ENCODE data around the gene SENP8.
"Not testable (repeated sequence)": the region's sequence is repeated elsewhere in the genome, so short reads cannot be mapped to it uniquely, and the experiment has no call there.

The SENP8 gene

DNA sequence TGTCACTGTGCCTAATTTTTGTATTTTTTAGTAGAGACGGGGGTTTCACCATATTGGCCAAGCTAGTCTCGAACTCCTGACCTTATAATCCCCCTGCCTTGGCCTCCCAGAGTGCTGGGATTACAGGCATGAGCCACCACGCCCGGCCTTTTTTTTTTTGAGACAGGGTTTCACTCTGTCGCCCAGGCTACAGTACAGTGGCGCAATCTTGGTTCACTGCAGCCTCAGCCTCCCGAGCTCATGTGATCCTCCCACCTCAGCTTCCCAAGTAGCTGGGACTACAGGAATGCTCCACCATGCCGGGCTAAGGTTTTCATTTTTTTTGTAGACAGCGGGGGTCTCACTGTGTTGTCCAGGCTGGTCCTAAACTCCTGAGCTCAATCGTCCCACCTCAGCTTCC lies 53.8 kb downstream of the SENP8 start:
- not testable (repeated sequence) for H3K9ac ChIP-seq (ENCODE audit: low read depth, low read length); H3K36me3 ChIP-seq (ENCODE audit: insufficient read depth, low read depth, low read length); H3K27ac ChIP-seq (ENCODE audit: low read length); H3K4me1 ChIP-seq (ENCODE audit: insufficient read depth, low read length); H3K27me3 ChIP-seq (ENCODE audit: insufficient read depth, low read length); H3K4me3 ChIP-seq (ENCODE audit: low read length); H3K9me3 ChIP-seq (ENCODE audit: insufficient read depth, low read depth, low read length)

DNA sequence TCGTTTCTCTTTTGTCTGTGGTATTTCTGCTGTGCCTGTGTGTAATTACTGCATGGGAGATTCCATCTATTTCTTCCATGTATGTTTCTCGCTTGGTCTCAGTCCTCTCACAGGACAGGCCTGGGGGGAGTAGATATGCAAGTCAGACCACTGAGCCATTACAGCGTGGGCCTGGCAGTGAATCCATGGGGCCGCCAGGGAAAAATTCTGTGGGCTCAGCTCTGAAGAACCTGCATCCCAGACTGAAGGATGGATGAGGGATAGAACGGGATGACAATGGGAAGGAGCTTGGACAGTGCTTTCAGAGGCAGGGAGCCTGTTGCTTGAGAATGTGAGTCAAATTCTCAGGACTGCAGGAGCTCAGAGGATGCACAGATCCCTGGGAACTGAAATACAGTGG lies 54.6 kb downstream of the SENP8 start:
- Histone ChIP-seq H3K27ac (ENCODE audit: low read length) (no peak overlapping the region), H3K4me3 (ENCODE audit: low read length) (no peak overlapping the region), H3K36me3 (ENCODE audit: insufficient read depth, low read depth, low read length) (no peaks in the 10 kb centered on the region), H3K9ac (ENCODE audit: low read depth, low read length) (no peak overlapping the region), H3K27me3 (ENCODE audit: insufficient read depth, low read length) (no peaks in the 10 kb centered on the region), H3K4me1 (ENCODE audit: insufficient read depth, low read length) (no peaks in the 10 kb centered on the region), H3K9me3 (ENCODE audit: insufficient read depth, low read depth, low read length) (no peaks in the 10 kb centered on the region)

DNA sequence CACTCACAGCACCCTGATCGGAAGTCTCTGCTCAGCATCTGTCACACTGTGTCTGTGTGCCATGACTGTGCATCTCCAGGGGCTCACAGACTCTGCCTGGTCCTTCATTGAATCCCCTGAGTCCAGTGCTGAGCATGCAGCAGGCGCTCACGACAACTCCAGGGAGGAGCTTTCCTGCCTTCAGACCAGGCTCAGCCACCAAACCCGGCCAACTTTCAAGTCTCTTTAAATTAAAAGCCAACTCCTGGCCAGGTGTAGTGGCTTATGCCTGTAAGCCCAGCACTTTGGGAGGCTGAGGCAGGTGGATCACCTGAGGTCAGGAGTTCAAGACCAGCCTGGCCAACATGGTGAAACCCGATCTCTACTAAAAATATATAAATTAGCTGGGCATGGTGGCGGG lies 55.2 kb downstream of the SENP8 start:
- H3K9me3 ChIP-seq (ENCODE audit: insufficient read depth, low read depth, low read length): no peaks in the 10 kb centered on the region
- no peak overlapping the region for H3K27ac ChIP-seq (ENCODE audit: low read length)
- H3K36me3 ChIP-seq (ENCODE audit: insufficient read depth, low read depth, low read length): no peaks in the 10 kb centered on the region
- no peak overlapping the region for H3K4me3 ChIP-seq (ENCODE audit: low read length)
- H3K9ac ChIP-seq (ENCODE audit: low read depth, low read length): no peak overlapping the region
- no peaks in the 10 kb centered on the region for H3K27me3 ChIP-seq (ENCODE audit: insufficient read depth, low read length)
- H3K4me1 ChIP-seq (ENCODE audit: insufficient read depth, low read length): no peaks in the 10 kb centered on the region

DNA sequence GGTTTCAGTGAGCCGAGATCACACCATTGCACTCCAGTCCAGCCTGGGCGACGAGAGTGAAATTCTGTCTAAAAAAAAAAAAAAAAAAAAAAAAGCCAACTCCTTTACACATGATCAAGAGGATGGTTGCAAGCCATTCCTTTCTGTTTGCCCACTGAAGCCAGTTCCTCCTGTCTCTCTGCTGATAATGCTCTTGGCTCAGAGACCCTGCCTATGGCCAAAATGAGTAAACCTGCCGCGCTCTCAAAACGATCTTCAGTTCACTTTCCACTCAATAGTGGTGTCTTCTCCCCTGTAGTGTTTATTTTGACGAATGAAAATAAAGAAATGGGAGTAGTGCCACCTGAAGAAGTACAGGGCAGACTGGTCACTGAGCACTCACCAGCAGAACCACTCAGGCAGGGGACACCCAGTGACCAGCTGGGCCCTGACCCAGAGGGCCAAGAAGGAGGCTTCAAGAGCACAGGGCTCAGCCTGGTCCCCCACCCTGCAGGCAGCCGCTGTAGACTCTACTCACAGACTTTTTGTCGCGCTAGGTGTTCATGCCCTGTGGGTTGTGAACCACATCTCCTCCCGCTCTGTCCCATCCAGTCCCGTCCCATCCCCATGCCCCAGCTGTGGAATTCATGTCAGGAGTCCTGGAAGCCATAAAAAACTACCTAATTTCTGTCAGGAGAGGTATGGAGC lies 55.8 kb downstream of the SENP8 start:
- Histone ChIP-seq H3K9me3 (ENCODE audit: insufficient read depth, low read depth, low read length) (no peaks in the 10 kb centered on the region), H3K36me3 (ENCODE audit: insufficient read depth, low read depth, low read length) (no peaks in the 10 kb centered on the region), H3K27ac (ENCODE audit: low read length) (no peak overlapping the region), H3K4me3 (ENCODE audit: low read length) (no peak overlapping the region), H3K4me1 (ENCODE audit: insufficient read depth, low read length) (no peaks in the 10 kb centered on the region), H3K27me3 (ENCODE audit: insufficient read depth, low read length) (no peaks in the 10 kb centered on the region), H3K9ac (ENCODE audit: low read depth, low read length) (no peak overlapping the region)

DNA sequence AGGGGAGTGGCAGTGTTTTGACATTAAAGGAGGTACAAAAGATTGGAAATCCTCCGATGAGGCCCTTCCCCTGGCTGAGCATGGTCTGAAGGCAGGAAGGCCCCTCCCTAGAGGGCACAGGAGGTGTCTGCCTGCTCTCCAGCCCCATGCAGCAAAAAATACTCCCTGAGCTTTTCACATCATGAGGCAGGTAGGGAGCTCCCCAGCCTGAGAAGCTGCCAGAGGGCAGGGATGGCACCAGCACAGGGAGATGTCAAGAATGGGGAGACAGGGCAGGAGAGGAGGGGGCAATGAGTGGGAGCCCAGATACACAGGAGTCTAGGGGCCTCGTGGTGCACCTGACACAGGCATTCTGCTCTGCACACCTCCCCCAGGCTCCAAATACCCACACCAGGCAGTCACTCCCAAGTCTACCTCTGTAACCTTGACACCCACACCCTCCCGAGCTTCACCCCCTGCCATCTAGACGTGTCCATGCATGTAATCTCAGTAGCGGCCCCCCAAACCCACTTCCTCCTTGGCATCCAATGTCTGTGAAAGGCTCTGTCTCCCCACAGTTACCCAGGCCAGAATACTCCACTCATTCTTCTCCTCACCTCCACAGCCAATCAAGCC lies 56.5 kb downstream of the SENP8 start:
- Histone ChIP-seq H3K4me1 (ENCODE audit: insufficient read depth, low read length) (no peaks in the 10 kb centered on the region), H3K27ac (ENCODE audit: low read length) (no peak overlapping the region), H3K9ac (ENCODE audit: low read depth, low read length) (no peak overlapping the region), H3K9me3 (ENCODE audit: insufficient read depth, low read depth, low read length) (no peaks in the 10 kb centered on the region), H3K36me3 (ENCODE audit: insufficient read depth, low read depth, low read length) (no peaks in the 10 kb centered on the region), H3K4me3 (ENCODE audit: low read length) (no peak overlapping the region), H3K27me3 (ENCODE audit: insufficient read depth, low read length) (no peaks in the 10 kb centered on the region)

DNA sequence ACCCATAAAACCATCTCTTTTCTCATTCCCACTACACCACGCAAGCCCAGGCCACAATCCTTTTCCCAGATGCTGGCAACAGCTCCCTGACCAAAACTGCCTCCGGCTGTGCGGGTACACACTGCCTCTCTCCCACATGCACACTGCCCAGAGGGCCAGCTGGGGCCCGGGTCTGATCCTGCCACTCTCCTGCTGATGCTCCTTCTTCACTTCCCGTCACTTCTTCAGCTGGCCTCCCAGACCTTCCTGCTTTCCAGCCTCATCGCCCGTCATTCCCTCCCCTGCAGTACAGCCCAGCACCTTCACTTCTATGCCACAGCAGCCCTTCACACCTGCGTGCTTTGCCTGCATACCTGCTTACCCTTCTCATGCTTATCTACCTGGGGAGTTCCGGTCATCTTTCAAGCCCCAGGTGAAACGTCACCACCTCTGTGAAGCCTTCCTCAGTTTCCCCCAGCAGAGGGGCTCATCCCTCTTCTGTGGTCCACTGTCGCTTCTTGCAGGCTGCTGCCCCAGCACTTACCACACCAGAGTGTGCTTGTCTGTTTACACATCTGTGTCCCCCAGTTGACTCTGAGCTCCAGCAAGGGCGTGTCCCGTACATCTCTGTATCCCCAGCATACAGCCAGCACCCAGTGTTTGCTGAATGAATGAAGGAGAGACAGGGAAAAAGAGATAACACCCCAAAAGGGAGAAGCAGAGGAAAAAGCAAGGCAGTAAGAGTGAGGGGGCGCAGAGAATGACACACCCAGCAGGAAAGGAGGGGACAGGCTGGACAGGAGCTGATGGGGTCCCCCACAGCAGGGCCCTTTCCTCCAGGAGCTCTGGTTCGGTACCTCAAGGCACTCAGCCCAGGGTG lies 57.2 kb downstream of the SENP8 start:
- Histone ChIP-seq H3K4me1 (ENCODE audit: insufficient read depth, low read length) (no peaks in the 10 kb centered on the region), H3K36me3 (ENCODE audit: insufficient read depth, low read depth, low read length) (no peaks in the 10 kb centered on the region), H3K27ac (ENCODE audit: low read length) (no peak overlapping the region), H3K9ac (ENCODE audit: low read depth, low read length) (no peak overlapping the region), H3K4me3 (ENCODE audit: low read length) (no peak overlapping the region), H3K9me3 (ENCODE audit: insufficient read depth, low read depth, low read length) (no peaks in the 10 kb centered on the region), H3K27me3 (ENCODE audit: insufficient read depth, low read length) (no peaks in the 10 kb centered on the region)

DNA sequence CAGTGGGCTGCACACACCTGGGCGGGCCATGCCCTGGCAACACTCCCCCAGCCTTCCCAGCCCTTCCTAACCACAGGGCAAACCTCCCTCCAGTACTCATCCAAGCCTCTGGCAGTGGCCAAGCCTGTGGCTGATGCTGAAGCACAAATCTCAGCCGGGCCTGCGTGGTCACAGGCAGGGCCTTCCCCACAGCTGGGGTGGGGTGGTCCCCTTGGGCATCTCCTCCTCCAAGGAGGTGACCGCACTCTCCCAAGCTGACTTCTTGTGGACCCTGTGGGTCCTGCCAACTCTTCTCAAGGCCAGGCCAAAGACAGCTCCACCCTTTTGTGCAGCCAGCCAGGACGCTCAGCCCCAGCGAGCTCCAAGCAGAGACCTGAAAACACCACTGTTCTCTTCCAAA lies 58.0 kb downstream of the SENP8 start:
- Histone ChIP-seq H3K9me3 (ENCODE audit: insufficient read depth, low read depth, low read length) (no peaks in the 10 kb centered on the region), H3K4me1 (ENCODE audit: insufficient read depth, low read length) (no peaks in the 10 kb centered on the region), H3K27ac (ENCODE audit: low read length) (no peak overlapping the region), H3K36me3 (ENCODE audit: insufficient read depth, low read depth, low read length) (no peaks in the 10 kb centered on the region), H3K9ac (ENCODE audit: low read depth, low read length) (no peak overlapping the region), H3K27me3 (ENCODE audit: insufficient read depth, low read length) (no peaks in the 10 kb centered on the region), H3K4me3 (ENCODE audit: low read length) (no peak overlapping the region)

DNA sequence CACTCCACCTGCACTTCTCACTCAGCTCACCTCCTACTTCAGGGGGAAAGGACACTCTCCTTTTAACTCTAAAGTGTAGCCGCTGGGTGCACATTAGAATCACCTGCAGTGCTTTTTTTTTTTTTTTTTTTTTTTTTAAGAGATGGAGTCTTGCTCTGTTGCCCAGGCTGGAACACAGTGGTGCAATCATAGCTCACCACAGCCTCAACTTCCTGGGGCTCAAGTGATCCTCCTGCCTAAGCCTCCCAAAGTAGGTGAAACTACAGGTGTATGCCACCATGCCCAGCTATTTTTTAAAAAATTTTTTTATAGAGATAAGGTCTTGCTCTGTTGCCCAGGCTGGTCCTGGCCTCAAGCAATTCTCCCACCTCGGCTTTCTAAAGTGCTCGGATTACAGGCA lies 58.5 kb downstream of the SENP8 start:
- no peaks in the 10 kb centered on the region for H3K36me3 ChIP-seq (ENCODE audit: insufficient read depth, low read depth, low read length)
- H3K4me1 ChIP-seq (ENCODE audit: insufficient read depth, low read length): no peaks in the 10 kb centered on the region
- no peak overlapping the region for H3K4me3 ChIP-seq (ENCODE audit: low read length)
- no peak overlapping the region for H3K9ac ChIP-seq (ENCODE audit: low read depth, low read length)
- H3K9me3 ChIP-seq (ENCODE audit: insufficient read depth, low read depth, low read length): no peaks in the 10 kb centered on the region
- no peaks in the 10 kb centered on the region for H3K27me3 ChIP-seq (ENCODE audit: insufficient read depth, low read length)
- no peak overlapping the region for H3K27ac ChIP-seq (ENCODE audit: low read length)

DNA sequence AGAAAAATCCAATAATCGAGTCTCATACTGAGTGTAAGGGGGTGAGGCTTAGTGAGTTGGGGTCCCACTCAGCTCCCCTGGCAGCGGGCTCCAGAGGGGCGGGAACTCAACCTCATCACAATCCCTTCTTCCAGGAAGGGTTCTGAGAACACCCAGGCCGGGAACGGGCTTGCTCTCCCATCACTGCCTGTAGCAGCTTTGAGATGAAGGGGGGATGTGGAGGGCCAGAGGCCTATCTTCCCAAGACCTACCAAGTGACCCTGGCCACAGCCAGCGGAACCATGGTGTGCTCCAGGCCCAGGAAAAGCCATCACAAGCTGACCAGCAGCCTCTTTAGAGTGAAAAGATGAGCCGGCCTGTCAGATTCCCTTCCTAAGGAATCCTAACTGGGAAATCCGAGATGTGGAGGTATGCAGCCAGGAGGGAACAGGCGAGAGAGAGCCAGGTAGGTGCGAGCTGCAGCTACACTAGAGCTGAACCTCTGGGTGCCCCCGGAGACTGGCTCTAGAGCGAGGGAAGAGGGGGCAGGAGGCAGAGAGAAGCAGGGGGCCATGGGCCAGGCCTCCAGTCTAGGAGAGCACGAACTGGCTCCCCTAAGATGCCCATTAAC lies 60.9 kb downstream of the SENP8 start:
- Histone ChIP-seq H3K36me3 (ENCODE audit: insufficient read depth, low read depth, low read length) (no peaks in the 10 kb centered on the region), H3K27ac (ENCODE audit: low read length) (no peak overlapping the region), H3K9me3 (ENCODE audit: insufficient read depth, low read depth, low read length) (no peaks in the 10 kb centered on the region), H3K4me1 (ENCODE audit: insufficient read depth, low read length) (no peaks in the 10 kb centered on the region), H3K4me3 (ENCODE audit: low read length) (no peak overlapping the region), H3K9ac (ENCODE audit: low read depth, low read length) (no peak overlapping the region), H3K27me3 (ENCODE audit: insufficient read depth, low read length) (peaks cover 10% of the 10 kb centered on the region)

DNA sequence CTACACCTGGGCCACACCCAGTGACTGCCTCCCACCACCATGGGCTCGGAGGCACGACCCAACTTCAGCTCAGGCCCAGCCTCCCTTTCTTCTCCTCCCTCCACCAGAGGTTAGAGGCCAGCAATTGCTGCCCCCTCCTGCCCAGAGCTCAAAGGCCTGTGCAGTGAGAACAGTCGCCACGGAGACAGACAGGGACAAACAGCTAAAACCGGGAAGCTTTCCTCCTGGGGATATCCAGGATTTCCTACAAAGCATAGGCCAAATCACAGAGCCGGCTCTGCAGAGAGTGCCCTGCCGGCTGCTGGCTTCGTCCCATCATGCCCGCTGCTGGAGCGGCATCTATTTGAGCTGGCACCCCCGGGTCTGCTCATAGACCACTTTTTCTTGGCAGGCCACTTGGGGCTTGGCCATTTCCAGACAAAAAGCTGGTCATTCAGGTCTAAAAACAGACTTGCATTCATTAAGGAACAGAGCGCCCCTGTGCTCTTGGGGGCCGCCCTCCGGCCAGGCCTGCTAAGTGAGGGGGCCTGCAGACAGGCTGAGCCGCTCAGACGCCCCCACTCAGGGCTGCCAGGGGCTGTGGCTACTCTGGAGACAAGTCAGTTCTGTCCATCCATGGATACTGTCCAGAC lies 61.9 kb downstream of the SENP8 start:
- no peak overlapping the region for H3K27ac ChIP-seq (ENCODE audit: low read length)

DNA sequence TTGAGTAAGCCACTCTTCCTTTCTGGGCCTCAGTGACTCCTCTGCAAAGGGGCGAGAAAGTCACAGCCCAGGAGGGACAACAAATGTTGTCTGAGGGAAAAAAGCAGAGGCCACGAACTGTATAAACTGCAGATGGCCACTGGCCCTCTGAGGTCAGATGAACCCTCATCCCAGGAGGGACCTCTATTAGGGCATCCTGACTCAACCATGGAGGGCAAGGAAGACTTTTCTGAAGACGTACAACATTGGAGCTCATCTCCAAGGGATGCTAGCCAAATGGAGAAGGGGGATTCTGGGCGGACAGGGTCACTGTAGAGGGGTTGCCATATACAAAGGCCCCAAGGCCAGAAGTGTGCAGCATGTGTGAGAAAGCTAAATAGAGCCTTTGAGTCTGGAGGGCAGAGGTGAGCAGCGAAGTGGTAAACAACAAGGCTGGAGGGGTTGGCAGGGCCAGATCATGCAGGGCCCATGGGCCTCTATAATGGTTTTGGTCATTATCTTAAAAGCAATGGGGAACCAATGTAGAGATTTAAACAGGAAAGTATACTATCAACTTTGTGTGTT lies 62.6 kb downstream of the SENP8 start:
- no peaks in the 10 kb centered on the region for H3K9me3 ChIP-seq (ENCODE audit: insufficient read depth, low read depth, low read length)
- peaks cover 25% of the 10 kb centered on the region for H3K27me3 ChIP-seq (ENCODE audit: insufficient read depth, low read length)
- H3K4me1 ChIP-seq (ENCODE audit: insufficient read depth, low read length): no peaks in the 10 kb centered on the region
- H3K36me3 ChIP-seq (ENCODE audit: insufficient read depth, low read depth, low read length): no peaks in the 10 kb centered on the region
- no peak overlapping the region for H3K9ac ChIP-seq (ENCODE audit: low read depth, low read length)
- no peak overlapping the region for H3K27ac ChIP-seq (ENCODE audit: low read length)
- no peak overlapping the region for H3K4me3 ChIP-seq (ENCODE audit: low read length)

More for the DNA sequence above, 61.9 kb downstream of the SENP8 start:
- no peak overlapping the region for H3K4me3 ChIP-seq (ENCODE audit: low read length)
- H3K9me3 ChIP-seq (ENCODE audit: insufficient read depth, low read depth, low read length): no peaks in the 10 kb centered on the region
- H3K27me3 ChIP-seq (ENCODE audit: insufficient read depth, low read length): peaks cover 20% of the 10 kb centered on the region
- H3K4me1 ChIP-seq (ENCODE audit: insufficient read depth, low read length): no peaks in the 10 kb centered on the region
- no peaks in the 10 kb centered on the region for H3K36me3 ChIP-seq (ENCODE audit: insufficient read depth, low read depth, low read length)
- no peak overlapping the region for H3K9ac ChIP-seq (ENCODE audit: low read depth, low read length)
